ENCODE results near the gene FANCI.

Gene FANCI

DNA sequence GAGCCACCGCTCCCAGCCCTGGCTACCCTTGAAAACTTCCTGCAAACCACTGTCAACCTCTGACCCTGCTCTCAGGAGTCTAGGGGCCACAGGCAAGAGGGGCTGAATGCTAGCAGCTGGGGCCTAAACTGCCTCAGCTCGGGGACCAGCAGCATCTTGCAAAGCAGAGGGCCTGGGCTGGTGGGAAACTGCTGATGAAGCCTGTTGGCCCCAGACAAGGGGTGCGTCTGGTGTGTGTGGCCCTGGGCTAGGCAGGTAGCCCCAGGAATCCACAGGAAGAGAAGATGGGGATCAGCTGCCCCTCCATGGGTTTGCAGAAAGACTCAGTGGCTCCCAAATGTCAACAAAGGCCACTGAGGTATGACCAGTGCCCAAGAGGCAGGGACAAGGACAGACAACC lies 99.1 kb downstream of the FANCI start:
- TF ChIP-seq TCF12 (IDR thresholded peaks at IDR 0.05; ENCODE audit: low read depth): no peak
- TF ChIP-seq, protein P1, sequence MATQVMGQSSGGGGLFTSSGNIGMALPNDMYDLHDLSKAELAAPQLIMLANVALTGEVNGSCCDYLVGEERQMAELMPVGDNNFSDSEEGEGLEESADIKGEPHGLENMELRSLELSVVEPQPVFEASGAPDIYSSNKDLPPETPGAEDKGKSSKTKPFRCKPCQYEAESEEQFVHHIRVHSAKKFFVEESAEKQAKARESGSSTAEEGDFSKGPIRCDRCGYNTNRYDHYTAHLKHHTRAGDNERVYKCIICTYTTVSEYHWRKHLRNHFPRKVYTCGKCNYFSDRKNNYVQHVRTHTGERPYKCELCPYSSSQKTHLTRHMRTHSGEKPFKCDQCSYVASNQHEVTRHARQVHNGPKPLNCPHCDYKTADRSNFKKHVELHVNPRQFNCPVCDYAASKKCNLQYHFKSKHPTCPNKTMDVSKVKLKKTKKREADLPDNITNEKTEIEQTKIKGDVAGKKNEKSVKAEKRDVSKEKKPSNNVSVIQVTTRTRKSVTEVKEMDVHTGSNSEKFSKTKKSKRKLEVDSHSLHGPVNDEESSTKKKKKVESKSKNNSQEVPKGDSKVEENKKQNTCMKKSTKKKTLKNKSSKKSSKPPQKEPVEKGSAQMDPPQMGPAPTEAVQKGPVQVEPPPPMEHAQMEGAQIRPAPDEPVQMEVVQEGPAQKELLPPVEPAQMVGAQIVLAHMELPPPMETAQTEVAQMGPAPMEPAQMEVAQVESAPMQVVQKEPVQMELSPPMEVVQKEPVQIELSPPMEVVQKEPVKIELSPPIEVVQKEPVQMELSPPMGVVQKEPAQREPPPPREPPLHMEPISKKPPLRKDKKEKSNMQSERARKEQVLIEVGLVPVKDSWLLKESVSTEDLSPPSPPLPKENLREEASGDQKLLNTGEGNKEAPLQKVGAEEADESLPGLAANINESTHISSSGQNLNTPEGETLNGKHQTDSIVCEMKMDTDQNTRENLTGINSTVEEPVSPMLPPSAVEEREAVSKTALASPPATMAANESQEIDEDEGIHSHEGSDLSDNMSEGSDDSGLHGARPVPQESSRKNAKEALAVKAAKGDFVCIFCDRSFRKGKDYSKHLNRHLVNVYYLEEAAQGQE (IDR thresholded peaks at IDR 0.05; ENCODE audit: low read depth): no peak
- TF ChIP-seq EGR1 (IDR thresholded peaks at IDR 0.05): no peak
- no peak for TF ChIP-seq TEAD4 (IDR thresholded peaks at IDR 0.05)
- TF ChIP-seq, protein P2, sequence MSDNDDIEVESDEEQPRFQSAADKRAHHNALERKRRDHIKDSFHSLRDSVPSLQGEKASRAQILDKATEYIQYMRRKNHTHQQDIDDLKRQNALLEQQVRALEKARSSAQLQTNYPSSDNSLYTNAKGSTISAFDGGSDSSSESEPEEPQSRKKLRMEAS (IDR thresholded peaks at IDR 0.05): no peak
- no peak for TF ChIP-seq RAD21 (IDR thresholded peaks at IDR 0.05; ENCODE audit: low read depth)
- TF ChIP-seq FOXM1 (IDR thresholded peaks at IDR 0.05; ENCODE audit: borderline replicate concordance, low read depth): no peak
- no peak for TF ChIP-seq TAF1 (IDR thresholded peaks at IDR 0.05; ENCODE audit: low read depth)
- TF ChIP-seq CREB1 (IDR thresholded peaks at IDR 0.05; ENCODE audit: low read depth): no peak
- no peak for TF ChIP-seq NFIC (IDR thresholded peaks at IDR 0.05)
- TF ChIP-seq EP300 (IDR thresholded peaks at IDR 0.05; ENCODE audit: borderline replicate concordance): no peak

DNA sequence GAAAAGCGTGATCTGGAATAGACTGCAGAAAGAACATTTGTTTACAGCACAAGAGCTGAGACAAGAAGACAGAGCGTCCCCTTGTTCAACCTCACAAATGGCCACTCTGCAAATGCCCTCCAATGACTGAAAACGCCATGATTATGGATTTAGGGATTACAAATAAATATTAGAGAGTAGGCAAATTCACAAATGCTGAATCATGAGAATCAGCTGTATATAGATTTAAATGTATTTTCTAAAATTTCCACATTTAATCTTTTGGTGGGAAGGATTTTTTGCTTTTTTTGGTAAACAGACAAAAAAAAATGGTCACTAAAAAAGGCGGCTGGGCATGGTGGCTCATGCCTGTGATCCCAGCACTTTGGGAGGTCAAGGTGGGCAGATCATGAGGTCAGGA lies 101.5 kb downstream of the FANCI start:
- no peak for TF ChIP-seq ZBTB7A (IDR thresholded peaks at IDR 0.05; ENCODE audit: low read depth)
- TF ChIP-seq NFIC (IDR thresholded peaks at IDR 0.05): no peak
- TF ChIP-seq TEAD4 (IDR thresholded peaks at IDR 0.05): no peak
- no peak for TF ChIP-seq YY1 (IDR thresholded peaks at IDR 0.05; ENCODE audit: low read depth)
- no peak for TF ChIP-seq TAF1 (IDR thresholded peaks at IDR 0.05; ENCODE audit: low read depth)
- no peak for TF ChIP-seq RAD21 (IDR thresholded peaks at IDR 0.05; ENCODE audit: low read depth)
- TF ChIP-seq, protein P3, sequence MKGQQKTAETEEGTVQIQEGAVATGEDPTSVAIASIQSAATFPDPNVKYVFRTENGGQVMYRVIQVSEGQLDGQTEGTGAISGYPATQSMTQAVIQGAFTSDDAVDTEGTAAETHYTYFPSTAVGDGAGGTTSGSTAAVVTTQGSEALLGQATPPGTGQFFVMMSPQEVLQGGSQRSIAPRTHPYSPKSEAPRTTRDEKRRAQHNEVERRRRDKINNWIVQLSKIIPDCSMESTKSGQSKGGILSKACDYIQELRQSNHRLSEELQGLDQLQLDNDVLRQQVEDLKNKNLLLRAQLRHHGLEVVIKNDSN (IDR thresholded peaks at IDR 0.05): no peak
- no peak for TF ChIP-seq EGR1 (IDR thresholded peaks at IDR 0.05)
- TF ChIP-seq TCF12 (IDR thresholded peaks at IDR 0.05; ENCODE audit: low read depth): no peak
- TF ChIP-seq, protein P2 (IDR thresholded peaks at IDR 0.05): no peak
- TF ChIP-seq FOXM1 (IDR thresholded peaks at IDR 0.05; ENCODE audit: borderline replicate concordance, low read depth): no peak
- no peak for TF ChIP-seq CREB1 (IDR thresholded peaks at IDR 0.05; ENCODE audit: low read depth)
- TF ChIP-seq EP300 (IDR thresholded peaks at IDR 0.05; ENCODE audit: borderline replicate concordance): no peak

DNA sequence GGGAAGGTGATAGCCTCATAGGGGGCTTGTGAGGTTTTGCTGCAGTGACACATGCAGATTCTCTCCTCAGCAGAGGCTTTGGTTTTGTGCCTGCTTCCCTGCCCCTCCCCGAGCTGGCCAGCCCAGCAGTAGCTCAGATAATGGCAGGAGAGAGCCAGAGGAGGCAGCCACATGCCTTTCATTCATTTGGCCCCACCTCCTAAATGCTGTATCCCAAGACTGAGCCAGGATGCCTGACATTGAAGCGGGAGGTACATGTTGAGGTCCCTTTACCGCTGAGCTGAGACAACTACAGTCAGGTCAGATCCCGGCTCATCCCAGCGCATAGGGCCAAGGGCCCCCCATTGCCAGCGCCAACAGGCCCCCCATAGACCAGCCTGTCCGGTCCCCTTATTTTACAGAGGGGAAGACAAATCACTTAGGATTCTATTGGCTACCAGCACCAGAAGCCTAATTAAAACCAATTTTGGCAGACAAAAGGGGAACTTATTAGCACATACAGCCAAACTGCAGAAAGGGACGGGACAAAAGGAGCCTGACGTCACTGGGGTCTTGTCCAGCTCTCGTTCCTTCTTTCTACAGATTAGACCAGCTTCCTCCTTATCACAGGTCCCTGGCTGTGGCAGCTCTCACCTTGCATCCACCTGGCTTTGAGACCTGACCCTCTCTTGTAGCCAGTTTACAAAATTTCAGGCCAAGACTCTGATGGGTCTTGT lies 102.9 kb downstream of the FANCI start:
- no peak for TF ChIP-seq TAF1 (IDR thresholded peaks at IDR 0.05; ENCODE audit: low read depth)
- no peak for TF ChIP-seq ZBTB7A (IDR thresholded peaks at IDR 0.05; ENCODE audit: low read depth)
- TF ChIP-seq, protein P3 (IDR thresholded peaks at IDR 0.05): no peak
- TF ChIP-seq, protein P2 (IDR thresholded peaks at IDR 0.05): no peak
- TF ChIP-seq EP300 (IDR thresholded peaks at IDR 0.05; ENCODE audit: borderline replicate concordance): no peak
- TF ChIP-seq YY1 (IDR thresholded peaks at IDR 0.05; ENCODE audit: low read depth): no peak
- no peak for TF ChIP-seq EGR1 (IDR thresholded peaks at IDR 0.05)

DNA sequence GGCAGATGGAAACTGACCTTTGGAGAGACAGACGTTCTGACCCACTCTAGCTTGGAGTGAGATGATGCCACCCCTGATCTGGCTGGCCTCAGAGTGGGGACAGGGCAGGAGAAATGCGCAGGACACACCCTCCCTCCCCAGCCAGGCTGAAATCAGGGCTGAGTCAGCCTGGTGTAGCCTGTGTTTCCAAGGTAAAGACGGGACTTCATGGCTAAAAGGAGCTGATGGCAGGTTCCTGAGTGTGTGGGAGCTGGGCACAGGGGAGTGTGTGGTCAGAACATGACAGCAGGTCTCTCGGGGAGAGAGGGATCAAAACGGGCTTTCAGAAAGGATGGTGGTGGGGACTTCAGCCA lies 105.4 kb downstream of the FANCI start:
- TF ChIP-seq YY1 (IDR thresholded peaks at IDR 0.05; ENCODE audit: low read depth) (no peak), FOXM1 (IDR thresholded peaks at IDR 0.05; ENCODE audit: borderline replicate concordance, low read depth) (no peak), EP300 (IDR thresholded peaks at IDR 0.05; ENCODE audit: borderline replicate concordance) (no peak), TEAD4 (IDR thresholded peaks at IDR 0.05) (no peak), CEBPB (IDR thresholded peaks at IDR 0.05) (no peak), ZBTB7A (IDR thresholded peaks at IDR 0.05; ENCODE audit: low read depth) (no peak), NFIC (IDR thresholded peaks at IDR 0.05) (no peak), CREB1 (IDR thresholded peaks at IDR 0.05; ENCODE audit: low read depth) (no peak), TCF12 (IDR thresholded peaks at IDR 0.05; ENCODE audit: low read depth) (no peak), TAF1 (IDR thresholded peaks at IDR 0.05; ENCODE audit: low read depth) (no peak), RAD21 (IDR thresholded peaks at IDR 0.05; ENCODE audit: low read depth) (no peak), EGR1 (IDR thresholded peaks at IDR 0.05) (no peak)
- TF ChIP-seq, protein P2 (IDR thresholded peaks at IDR 0.05): no peak
- TF ChIP-seq, protein P1 (IDR thresholded peaks at IDR 0.05; ENCODE audit: low read depth): no peak
- TF ChIP-seq, protein P3 (IDR thresholded peaks at IDR 0.05): no peak

DNA sequence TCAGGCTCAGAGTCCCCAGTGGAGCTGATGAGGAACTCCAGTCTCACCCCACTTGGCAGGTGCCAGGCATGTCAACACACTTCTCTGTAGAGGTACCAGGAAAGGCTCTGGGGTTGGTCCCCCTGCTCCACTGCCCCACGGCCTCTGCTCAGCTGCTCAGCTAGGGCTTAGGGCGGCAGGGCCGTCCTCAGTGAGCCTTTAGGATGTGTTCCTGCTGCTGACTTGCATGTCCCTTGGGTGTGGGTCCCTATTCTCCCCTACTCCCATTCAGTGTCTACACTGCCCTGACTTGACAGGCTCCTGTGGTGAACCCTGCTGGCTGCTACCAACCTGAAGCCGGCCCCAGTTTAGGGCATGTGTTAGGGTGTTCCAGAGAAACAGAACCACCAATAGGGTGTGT lies 108.7 kb downstream of the FANCI start:
- TF ChIP-seq, protein P3 (IDR thresholded peaks at IDR 0.05): no peak
- TF ChIP-seq FOXM1 (IDR thresholded peaks at IDR 0.05; ENCODE audit: borderline replicate concordance, low read depth) (no peak), TAF1 (IDR thresholded peaks at IDR 0.05; ENCODE audit: low read depth) (no peak), NFIC (IDR thresholded peaks at IDR 0.05) (no peak), EP300 (IDR thresholded peaks at IDR 0.05; ENCODE audit: borderline replicate concordance) (no peak), RAD21 (IDR thresholded peaks at IDR 0.05; ENCODE audit: low read depth) (no peak), CEBPB (IDR thresholded peaks at IDR 0.05) (no peak), TCF12 (IDR thresholded peaks at IDR 0.05; ENCODE audit: low read depth) (no peak), CREB1 (IDR thresholded peaks at IDR 0.05; ENCODE audit: low read depth) (no peak), ZBTB7A (IDR thresholded peaks at IDR 0.05; ENCODE audit: low read depth) (no peak), EGR1 (IDR thresholded peaks at IDR 0.05) (no peak), TEAD4 (IDR thresholded peaks at IDR 0.05) (no peak), YY1 (IDR thresholded peaks at IDR 0.05; ENCODE audit: low read depth) (no peak)
- TF ChIP-seq, protein P2 (IDR thresholded peaks at IDR 0.05): no peak
- TF ChIP-seq, protein P1 (IDR thresholded peaks at IDR 0.05; ENCODE audit: low read depth): no peak
